GM18507 (cell line): Measurements from ENCODE around the gene KRT6A.

Experiments used
- DNase-seq: peaks from one replicate; pipeline ENCODE4 v3.0.0; 2011; ENCODE audit warnings: low read depth; ENCODE audit not compliant: insufficient read length; ENCODE audit errors: extremely low spot score
- FAIRE-seq: peaks from 2 replicates; lab custom pipeline; 2011; peaks lifted over from hg19 to GRCh38; lab: Jason Lieb, UNC

The KRT6A gene

DNA sequence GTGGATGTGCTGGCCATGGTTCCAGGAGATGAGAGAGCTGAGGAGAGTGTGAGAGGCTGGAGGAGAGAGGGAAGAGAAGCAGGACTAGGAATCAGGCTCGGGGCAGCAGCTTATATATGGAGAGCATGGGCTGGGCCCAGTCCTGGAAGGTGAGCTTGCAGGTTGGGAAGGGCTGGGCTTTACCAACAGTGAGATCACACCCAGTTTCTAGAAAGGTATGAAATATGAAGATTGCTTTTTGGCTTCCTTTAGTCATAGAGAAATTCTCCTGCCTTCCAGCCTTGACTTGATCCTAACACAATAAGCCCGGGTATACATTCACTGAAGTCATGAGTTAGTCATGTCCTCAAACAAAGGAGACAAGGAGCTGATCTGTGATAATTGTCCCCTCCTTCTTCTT lies at the start of gene KRT6A:
TSS of gene KRT6A (minus strand) at position 86 of the 400 bp plus-strand sequence. CDS start at position 17, 69 bp downstream.
- no peak for DNase-seq
- no peak for FAIRE-seq

DNA sequence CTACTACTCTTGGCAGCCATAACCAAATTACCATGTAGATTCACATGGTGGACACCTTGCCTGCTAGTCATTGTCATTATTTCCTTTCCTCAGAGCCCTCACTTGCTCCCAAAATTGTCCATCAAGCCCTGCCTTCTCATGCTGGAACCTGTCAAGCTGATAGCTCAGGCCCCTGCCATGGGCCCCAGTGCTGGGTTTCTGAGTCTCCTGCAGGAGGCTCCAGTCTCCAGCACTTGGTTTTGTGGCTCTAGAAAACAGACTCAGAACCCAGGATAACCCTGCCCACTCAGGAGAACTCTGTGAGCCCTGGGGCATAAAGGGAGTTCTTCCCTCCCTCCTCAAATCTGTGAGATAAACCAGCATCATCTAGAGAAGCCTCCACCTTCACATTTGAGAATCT lies 49.1 kb upstream of the KRT6A start:
- FAIRE-seq: no peak
- DNase-seq: no peak

DNA sequence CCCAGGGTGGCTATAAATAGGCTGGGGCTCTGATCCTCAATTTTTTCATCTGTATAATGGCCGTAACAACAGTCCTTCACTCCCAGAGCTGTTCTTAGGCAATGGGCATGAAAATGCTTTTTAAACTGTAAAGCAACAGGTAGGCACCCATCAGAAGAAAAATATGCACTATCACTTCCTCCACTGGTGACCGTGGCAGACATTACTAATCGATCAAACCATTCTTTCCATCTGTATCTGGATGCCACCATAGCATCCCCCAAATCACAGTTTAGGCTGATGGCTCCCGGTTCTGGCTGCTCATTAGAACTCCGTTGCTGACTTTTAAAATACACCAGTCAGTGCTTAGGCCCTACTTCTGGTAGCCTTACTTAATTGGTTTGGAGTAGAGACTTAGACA lies 48.7 kb upstream of the KRT6A start:
- DNase-seq (no peak), FAIRE-seq (no peak)

DNA sequence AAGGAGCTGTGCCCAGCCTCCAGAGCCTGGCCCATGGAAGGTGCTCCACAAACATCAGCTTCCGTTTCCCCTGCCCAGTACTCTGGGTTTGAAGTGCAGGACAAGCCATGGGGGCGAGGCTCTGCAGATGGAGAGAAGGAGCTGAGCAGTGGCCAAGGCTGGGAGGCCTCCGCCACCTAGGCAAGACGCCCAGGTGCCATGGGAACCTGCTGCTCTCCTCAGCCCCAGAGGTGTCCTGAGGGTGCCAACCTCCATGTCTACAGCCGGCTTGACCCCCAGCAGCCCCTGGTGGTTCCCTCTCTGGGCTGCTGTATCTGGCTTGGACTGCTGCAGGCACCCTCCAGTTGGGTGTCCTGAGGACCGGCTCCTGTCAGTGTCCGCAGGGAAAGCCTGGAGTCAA lies 47.5 kb upstream of the KRT6A start:
- DNase-seq (no peak), FAIRE-seq (no peak)

DNA sequence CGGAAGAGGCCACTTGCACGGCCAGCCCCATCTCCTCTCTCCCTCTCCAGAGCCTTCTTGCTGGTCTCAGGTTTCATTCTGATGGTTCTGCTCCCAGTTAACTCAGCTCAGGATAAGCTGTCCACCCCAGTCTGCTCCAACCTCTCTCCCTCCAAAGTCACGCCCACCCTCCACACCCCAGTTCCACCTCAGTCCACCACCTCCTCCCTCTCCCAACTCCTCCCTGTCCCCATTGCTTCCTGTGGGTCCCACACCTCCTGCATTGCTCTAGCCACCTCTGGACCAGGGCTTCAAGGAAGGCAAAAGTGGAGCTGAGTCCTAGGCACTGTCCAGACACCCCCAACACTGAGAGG lies 46.7 kb upstream of the KRT6A start:
- FAIRE-seq (no peak), DNase-seq (no peak)

DNA sequence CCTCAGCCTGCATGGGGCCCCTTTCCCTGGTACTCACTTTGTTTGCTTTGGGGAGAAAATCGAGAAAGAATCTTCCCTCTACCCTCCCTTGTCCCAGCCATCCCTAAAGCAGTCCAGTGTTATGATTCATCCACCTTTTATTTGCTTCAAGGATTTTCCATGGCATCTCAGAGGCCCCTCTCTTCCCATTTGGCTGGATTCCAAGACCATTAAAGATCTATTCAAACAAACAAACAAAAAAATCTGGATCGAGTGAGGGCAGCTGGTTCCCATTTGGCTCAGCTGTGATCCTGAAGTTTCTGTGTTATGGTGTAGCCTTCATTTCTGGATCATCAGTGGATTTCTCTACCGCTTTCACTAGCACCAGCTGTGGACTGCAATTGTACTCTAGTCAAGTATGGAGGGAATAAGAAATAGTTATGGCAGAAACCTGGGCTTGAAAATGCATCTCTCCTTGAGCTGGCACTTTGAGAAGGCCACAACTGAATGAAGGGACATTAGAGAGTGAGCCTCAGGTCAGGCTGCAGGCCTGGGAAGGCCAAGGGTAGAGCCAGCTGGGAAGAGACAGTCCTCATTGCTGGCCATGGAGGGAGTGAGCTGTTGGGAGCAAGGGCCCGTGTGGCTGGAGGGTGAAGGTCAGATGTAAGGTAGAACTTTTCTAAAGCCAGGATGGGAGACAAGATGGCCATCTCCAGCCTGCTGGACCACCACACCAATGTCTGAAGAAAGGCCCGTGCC lies 46.2 kb upstream of the KRT6A start:
- no peak for DNase-seq

DNA sequence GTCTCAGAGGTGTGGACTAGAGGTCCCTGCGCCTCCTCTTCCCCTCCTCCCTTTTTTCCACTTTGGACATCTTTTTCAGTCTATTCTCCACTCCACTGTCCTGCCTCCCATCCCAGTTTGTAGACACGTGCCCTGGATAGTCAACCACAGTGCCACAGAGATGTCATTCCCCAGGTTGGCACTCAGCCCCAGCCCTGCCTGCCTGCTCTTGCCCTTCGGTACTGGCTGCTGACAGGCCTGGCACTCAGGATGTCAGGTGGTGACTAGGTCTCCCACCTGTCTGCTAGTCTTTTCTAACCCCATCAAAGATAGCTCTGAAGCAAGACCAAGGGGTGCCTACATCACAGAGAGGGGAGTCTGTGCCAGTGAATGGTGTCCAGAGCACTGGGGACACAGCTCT lies 44.0 kb upstream of the KRT6A start:
- FAIRE-seq (no peak), DNase-seq (no peak)

More for the DNA sequence above, 46.2 kb upstream of the KRT6A start:
- no peak for FAIRE-seq

DNA sequence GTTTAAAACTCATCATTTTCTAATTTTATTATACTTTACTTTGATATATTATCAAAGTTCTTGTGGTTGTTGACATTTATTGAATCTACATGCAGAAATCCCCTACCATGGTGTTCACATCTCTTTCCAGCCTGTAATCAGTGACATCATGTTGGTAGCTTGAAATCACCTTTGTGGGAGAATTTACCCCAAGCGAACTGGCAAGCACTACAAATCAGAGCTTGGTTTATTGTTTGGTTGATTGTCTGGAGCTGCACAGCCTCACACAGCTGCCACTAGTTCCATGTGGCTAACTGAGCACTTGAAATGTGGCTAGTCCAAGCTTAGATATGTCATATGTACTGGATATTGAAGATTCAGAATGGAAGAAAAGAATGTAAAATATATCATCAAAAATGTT lies 42.5 kb upstream of the KRT6A start:
- FAIRE-seq (no peak), DNase-seq (no peak)

DNA sequence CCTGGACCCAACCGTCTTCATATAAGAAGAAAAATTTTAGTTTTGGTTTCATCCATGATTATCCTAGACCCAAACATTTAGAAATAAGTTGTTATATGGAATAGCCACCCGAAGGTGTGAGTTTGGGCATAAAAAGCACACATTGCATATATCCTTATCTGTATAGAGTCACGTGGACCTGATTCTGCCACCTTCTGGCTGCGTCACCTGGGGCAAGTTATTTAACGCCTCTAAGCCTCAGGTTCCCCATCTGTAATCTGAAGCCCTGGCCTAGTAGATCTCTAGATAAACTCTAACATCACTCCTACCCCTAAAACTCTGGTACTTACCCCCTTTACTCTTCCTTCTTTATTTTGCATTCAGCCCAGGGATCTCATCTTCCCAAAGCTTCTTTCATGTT lies 41.4 kb upstream of the KRT6A start:
- no peak for DNase-seq
- no peak for FAIRE-seq

DNA sequence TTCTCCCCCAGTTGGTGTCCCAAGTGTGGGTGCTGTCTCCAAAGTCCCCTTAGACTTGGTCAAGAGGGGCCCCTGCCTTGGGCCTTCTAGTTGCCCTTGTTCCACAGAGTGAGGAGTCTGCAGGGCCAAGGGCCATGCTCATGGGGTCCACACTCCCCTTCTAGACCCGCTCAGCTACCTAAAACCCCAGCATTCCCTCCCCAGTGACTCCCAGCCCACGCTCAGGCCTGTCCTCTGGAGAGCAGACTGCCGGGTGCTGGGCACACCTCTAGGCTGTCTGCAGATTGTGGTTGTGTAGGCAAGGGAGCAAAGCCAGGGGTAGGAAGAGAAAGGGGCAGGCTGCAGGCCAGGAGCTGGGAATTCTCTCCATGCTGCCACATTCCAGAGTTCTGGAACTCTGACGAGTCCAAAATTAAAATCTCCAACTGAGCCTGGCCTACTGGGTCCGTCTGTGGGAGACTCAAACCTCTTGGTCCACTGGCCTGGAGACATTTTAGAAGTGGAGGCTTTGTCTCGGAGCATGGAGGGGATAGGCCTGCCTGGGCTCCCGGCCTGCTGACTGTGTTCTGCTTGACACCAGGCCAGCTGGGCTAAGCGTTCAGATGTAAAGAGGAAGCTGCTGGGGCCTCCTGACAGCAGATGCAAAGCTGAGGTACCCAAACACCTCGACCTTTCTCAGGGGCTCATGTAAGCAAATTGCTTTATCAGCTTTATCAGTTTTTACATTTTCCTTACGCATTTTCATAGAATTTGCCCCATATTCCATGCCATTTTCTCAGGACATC lies 40.8 kb upstream of the KRT6A start:
- FAIRE-seq (no peak), DNase-seq (no peak)

DNA sequence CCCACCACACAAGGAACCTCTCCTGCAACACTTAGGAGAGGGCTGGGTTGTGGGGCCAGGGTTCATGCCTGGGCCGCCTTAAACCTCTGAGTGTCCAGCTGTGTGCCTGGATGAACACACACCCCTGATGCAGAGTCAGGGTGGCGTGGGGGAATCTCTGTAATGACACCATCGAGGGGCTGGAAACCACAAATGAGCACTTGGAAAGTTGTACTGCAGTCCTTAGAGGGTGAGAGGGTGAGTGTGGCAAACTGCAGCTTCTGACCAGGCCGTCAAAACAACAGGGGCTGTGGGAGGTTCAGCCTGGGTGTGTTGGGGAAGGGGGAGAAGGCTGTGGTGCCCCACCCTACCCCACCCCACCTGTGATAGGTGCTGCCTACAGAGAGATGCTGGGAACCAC lies 39.6 kb upstream of the KRT6A start:
- no peak for DNase-seq
- FAIRE-seq: no peak

DNA sequence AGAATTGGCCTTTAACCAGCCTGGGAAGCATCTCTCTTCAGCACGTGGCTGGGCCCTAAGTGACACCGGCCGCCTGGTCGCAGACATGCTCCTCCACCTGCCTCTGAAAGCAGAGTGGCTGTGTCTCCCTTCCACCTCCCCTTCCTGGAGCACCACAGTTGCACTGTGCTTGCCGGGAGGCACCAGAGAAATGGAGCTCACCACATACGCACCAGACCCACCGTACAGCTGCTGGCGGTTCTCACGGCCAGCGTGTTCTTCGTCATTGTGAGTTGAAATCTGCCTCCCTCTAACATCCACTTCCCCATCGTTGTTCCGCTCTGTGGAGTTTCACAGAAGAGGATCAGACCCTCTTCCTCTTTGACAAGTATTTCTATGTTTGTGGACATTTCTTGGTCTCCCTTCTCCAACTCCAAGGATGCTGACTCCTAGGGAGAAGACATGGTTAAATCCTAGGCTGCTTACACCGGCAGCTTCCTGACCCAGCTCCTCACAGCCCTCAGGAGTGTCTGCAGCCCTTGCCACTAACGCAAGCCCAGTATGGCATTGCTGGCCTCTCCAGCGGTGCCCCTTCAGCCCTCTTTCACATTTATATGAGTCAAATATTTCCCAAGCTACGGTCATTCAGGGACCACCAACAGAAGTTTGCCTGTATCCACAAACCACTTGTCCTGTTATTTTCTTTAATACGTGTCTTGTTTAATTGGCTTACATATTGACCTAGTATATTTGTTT lies 38.7 kb upstream of the KRT6A start:
- DNase-seq: no peak
- no peak for FAIRE-seq

DNA sequence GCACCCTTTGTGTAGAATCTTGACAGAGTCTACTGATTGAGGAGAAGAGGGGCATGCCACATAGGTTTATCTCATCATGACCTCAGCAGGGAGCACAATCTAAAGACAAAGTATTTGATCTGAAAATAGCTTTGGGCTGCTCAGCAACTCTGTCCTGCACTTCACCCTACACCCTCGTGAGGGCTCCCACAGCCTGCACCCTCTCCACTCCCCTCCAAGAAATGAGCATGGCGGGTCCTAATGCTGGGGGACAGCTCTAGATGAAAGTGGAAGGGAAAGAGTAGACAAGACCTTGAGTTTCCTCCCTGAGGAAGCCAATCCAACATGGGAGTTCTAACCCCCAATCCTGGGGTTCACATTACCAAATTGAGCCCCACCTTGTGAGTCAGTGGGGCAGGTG lies 37.8 kb upstream of the KRT6A start:
- FAIRE-seq: no peak
- no peak for DNase-seq

DNA sequence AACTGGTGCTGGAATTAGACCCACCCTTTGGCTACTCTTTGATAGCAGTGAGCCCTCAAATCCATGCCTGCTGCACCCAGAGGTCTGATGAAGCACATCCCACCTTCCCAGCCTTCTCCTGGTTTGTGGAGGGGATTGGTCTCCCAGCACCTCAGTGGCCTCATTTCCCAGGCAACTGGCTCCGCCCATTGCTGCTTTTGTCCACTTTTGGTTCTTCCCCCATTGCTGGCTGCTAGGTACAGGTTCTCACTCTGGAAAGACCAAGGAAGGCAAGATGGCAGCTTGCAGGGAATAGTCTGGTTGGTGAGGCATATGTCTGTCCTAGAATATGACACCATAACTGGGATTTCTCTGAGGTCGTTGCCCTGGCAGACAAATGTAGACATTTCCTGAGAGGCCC lies 37.3 kb upstream of the KRT6A start:
- FAIRE-seq: no peak
- no peak for DNase-seq

DNA sequence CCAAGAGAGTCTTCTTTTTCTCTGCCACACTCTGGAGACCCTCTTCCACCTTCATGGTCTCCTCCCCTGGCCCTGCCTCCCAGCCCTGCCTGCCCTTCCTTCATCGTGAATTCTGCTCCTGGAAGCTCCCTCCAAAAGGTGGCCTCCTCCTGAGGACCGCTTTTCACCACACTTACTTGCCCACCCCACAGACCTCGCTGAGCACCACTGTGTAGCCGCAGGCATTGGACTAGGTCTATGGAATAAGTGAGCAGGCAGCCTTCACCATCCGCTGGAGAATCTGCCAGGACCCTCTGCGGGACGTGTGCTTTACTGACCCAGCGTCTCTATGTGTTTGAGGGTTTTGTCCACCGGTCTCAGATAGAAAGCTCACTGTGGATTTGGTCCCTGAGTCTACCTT lies 36.8 kb upstream of the KRT6A start:
- DNase-seq (no peak), FAIRE-seq (no peak)

DNA sequence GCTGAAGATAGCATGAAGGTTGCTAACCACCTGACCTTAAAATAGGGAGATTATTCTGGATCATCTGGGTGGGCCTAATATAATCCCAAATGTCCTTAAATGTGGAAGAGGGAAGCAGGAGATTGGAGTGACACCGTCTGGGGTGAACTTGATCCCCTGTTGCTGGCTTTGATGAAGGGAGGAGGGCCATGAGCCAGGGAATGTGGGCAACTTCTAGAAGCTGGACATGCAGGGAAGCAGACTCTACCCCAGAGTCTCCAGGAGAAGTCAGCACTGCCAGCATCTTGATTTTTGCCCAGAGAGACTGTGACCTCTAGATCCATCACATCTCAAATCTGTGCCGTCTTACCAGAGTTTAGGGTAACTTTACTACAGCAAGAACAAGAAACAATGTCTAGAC lies 36.4 kb upstream of the KRT6A start:
- DNase-seq: no peak
- no peak for FAIRE-seq

DNA sequence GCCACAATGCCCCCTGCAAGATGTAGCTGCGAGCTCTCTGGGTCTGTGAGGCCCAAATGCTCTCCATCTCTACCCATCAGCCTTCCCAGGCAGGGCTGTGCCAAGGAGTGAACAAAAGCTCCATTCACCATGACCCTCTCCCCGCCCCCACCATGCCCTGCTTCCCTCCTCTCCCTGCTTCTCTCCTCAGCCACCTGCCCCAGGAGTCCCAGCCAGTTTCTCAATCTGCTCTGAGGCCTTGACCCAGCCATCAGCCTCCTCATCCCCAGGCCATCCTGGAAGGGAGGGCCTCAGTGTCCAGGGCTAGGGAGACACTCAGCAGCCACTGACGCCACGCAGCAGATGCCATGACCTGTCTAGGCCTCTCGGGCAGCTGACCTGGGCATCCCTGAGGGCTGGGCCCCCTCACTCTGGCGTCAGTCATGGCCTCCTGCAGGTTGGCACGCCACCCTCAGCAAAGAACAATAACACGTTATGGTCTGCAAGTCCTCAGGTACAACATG lies 35.6 kb upstream of the KRT6A start:
- no peak for FAIRE-seq
- DNase-seq: no peak

DNA sequence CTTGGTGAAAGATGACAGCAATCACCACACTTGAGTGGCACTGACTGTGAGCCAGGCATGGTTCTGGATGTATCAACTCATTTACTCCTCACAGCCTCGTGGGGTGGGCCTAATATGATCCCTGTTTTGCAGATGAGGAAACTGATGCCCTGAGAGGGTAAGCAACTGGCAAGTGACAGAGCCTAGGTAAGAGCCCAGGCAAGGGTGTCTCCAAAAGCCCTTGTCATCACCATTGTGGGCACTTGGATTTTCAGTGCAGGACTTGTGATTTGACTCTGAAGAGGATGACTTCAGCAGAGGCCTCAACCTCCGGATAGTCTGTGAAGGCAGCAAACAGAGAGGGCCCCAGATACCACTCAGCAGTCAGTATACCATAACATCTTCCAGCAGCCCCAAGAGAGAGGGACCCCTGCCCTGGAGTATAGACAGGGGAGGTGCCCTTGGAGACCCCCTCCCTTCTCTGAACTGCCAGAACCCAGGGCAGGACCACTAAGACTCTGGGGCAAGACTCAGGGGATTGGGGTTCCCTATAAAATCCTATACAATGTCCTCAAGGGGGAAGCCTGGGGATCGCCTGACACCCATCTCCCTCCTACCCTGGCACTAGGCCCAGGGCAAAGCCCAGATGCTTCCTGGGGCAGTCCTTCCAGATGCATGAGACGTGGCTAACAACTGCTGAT lies 34.2 kb upstream of the KRT6A start:
- DNase-seq (no peak), FAIRE-seq (no peak)

DNA sequence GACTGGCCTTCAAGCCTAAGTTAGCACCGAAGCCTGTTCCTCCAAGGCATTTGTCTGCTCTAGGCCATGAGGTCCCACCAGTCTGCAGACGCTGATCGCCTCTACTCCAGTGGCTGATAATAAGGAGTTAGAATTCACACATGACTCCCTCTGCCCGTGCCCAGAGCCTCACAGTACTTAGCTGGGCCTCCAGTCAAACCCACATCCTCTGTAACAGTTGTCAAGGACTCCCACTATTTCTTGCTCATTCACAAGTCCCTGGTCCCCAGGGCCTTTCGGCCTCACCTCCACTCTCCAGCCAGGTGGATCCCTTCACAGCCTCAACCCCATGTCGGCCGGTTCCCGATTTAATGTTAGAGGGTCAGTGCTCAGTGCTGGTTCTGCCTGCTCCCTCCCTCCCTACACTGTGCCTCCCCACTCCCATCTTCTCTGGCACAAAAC lies 33.5 kb upstream of the KRT6A start:
- no peak for FAIRE-seq
- DNase-seq: no peak
